ENCODE measurements around the gene CACNA1C.

Gene CACNA1C

DNA sequence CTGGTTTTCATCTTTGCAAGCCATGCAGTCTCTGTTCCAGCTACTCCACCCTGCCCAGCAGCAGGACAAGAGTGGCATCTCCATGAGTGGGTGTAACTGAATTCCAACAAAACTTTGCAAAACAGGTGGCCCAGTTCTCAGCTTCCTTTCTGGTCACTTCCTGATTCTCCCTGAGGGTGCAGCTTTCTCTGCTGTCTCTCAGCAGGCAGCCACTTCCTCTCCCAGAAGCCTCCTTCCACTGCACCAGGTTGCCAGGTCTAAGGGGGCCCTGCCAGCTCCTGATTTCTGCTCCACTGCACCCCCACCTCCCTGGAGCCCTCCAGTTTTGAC lies 400.9 kb downstream of the CACNA1C start:
- peak; percentile 2 to 62 (median 57) for DNase-seq
- H3K9me3 ChIP-seq (ENCODE audit: control extremely low read depth in 1 of 5, control insufficient read depth in 4 of 5, insufficient read depth in 2 of 5, low read depth in 1 of 5, low read length in 4 of 5) = no peaks in the 10 kb centered on the region
- H3K27ac ChIP-seq (ENCODE audit: insufficient read depth in 1 of 2, low read depth in 1 of 2, low read length in 2 of 2, poor library complexity in 1 of 2, severe bottlenecking in 2 of 2) = no peak overlapping the region
- no peaks in the 10 kb centered on the region for H3K27me3 ChIP-seq (replicated peaks in 2 of 5; ENCODE audit: control insufficient read depth in 4 of 5, insufficient read depth in 5 of 5, low read length in 4 of 5)
- ChIA-PET CTCF (interaction anchor here (0.8 to 1.4 kb wide), 3 partner anchors 8 to 123 kb away, joined by 3 to 6 read pairs (median 3); no protein-coding TSS in a partner anchor), POLR2A (interaction anchor here (0.5 kb wide), 1 partner anchor 373 kb away, joined by 3 read pairs; no protein-coding TSS in a partner anchor)
- H3K36me3 ChIP-seq (ENCODE audit: control insufficient read depth in 4 of 4, insufficient read depth in 4 of 4, low read length in 3 of 4) = no peaks in the 10 kb centered on the region
- H3K4me1 ChIP-seq (ENCODE audit: control extremely low read depth in 1 of 4, control insufficient read depth in 4 of 4, insufficient read depth in 4 of 4, low read length in 3 of 4) = peaks cover 0 to 34% (median 21%) of the 10 kb centered on the region in 4 experiments
- no peak overlapping the region for H3K4me3 ChIP-seq (ENCODE audit: control insufficient read depth in 1 of 7, extremely low read depth in 1 of 7, insufficient read depth in 4 of 7, low read depth in 2 of 7, low read length in 6 of 7)

DNA sequence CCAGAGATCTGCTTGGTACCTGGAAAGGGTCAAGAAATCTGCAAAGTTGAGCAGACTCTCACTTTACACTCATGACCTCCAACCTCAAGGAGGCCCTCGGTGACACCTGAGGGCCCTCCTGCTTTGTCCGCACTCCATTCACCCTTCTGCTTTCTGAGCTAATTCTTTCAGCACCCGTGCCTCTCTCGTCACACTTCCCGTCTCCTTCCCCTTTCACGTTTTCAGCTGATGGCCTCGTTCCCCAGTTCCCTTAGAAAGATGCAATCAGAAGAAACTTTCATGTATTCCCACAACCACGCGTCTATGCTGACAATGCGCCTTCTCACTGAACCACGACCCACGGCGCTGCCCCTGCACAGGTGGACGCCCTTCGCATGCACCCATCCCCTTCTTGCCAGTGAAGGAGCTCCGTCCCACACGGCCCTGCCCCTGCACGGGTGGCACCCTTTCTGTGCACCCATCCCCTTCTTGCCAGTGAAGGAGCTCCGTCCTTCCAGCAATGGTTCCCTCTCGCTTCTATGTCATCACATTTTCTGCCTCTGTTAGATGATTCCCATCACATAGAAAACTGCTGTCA lies 401.9 kb downstream of the CACNA1C start:
- Histone ChIP-seq H3K27ac (ENCODE audit: insufficient read depth in 1 of 2, low read depth in 1 of 2, low read length in 2 of 2, poor library complexity in 1 of 2, severe bottlenecking in 2 of 2) (no peak overlapping the region), H3K4me3 (ENCODE audit: control insufficient read depth in 1 of 7, extremely low read depth in 1 of 7, insufficient read depth in 4 of 7, low read depth in 2 of 7, low read length in 6 of 7) (no peak overlapping the region), H3K4me1 (ENCODE audit: control extremely low read depth in 1 of 4, control insufficient read depth in 4 of 4, insufficient read depth in 4 of 4, low read length in 3 of 4) (peaks cover 0 to 28% (median 15%) of the 10 kb centered on the region in 4 experiments), H3K36me3 (ENCODE audit: control insufficient read depth in 4 of 4, insufficient read depth in 4 of 4, low read length in 3 of 4) (no peaks in the 10 kb centered on the region), H3K9me3 (ENCODE audit: control extremely low read depth in 1 of 5, control insufficient read depth in 4 of 5, insufficient read depth in 2 of 5, low read depth in 1 of 5, low read length in 4 of 5) (no peaks in the 10 kb centered on the region), H3K27me3 (replicated peaks in 2 of 5; ENCODE audit: control insufficient read depth in 4 of 5, insufficient read depth in 5 of 5, low read length in 4 of 5) (no peaks in the 10 kb centered on the region)
- 85% methylated on average over 20 of the region's 20 CpGs for WGBS (ENCODE audit: insufficient coverage)
- POLR2A ChIA-PET = no interaction called here
- CTCF ChIA-PET = interaction anchor here (1.4 kb wide), 1 partner anchor 93 kb away, joined by 3 read pairs; no protein-coding TSS in a partner anchor
- DNase-seq = no peak

DNA sequence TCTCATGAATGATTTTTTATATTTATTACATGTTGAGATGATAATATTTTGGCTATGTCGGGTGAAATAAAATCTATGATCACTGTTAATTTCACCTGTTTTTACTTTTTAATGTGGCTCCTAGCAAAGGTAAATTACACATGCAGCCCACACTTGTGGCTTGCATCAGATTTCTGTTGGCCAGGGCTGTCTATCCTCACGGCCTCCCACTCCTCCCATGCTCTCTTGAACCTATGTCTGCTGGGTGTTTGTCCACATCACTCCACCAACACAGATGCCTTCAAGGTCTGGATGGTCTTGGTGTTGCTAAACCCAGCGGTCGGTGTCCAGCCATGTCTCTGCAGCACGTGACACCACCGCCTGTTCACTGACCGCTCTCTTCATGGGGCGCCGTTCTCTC lies 402.6 kb downstream of the CACNA1C start:
- no peak for DNase-seq
- no peaks in the 10 kb centered on the region for H3K36me3 ChIP-seq (ENCODE audit: control insufficient read depth in 4 of 4, insufficient read depth in 4 of 4, low read length in 3 of 4)
- POLR2A ChIA-PET = no interaction called here
- CTCF ChIA-PET = interaction anchor here (1.4 kb wide), 1 partner anchor 92 kb away, joined by 3 read pairs; no protein-coding TSS in a partner anchor
- 100% methylated on average over 8 of the region's 9 CpGs for WGBS (ENCODE audit: insufficient coverage)
- H3K4me1 ChIP-seq (ENCODE audit: control extremely low read depth in 1 of 4, control insufficient read depth in 4 of 4, insufficient read depth in 4 of 4, low read length in 3 of 4) = peaks cover 0 to 25% (median 12%) of the 10 kb centered on the region in 4 experiments
- H3K27me3 ChIP-seq (replicated peaks in 2 of 5; ENCODE audit: control insufficient read depth in 4 of 5, insufficient read depth in 5 of 5, low read length in 4 of 5) = no peaks in the 10 kb centered on the region
- H3K27ac ChIP-seq (ENCODE audit: insufficient read depth in 1 of 2, low read depth in 1 of 2, low read length in 2 of 2, poor library complexity in 1 of 2, severe bottlenecking in 2 of 2) = no peak overlapping the region
- H3K4me3 ChIP-seq (ENCODE audit: control insufficient read depth in 1 of 7, extremely low read depth in 1 of 7, insufficient read depth in 4 of 7, low read depth in 2 of 7, low read length in 6 of 7) = no peak overlapping the region
- H3K9me3 ChIP-seq (ENCODE audit: control extremely low read depth in 1 of 5, control insufficient read depth in 4 of 5, insufficient read depth in 2 of 5, low read depth in 1 of 5, low read length in 4 of 5) = no peaks in the 10 kb centered on the region

DNA sequence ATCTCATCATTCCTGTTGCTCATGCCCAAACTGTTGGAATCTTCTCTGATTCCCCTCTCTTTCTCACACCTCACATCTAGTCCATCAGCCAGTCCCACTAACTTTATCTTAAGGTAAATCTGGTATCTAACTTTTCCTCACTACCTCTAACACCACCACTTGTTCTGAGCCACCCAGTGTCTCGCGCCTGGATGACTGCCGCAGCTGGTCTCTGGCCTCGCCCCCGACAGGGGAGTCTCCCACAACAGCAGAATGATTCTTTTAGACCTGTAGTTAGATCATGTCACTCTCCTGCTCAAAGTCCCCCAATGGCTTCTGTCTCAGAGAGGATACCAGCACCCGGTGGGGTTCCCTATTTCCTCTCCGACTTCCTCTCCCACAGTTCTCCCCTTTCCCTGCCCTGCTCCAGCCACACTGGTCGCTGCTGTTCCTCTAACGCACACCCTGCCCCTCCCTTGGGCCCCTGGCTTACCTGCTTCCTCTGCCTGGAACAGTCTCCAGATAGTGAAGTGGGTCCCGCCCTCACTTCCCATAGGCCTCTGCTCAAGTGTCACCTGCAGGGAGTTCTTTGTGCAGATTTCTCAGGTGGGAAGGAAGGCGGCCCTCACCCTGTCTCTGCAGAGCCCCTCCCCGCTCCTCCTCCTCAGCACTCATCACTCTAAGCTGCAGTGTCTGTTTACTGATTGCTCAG lies 403.5 kb downstream of the CACNA1C start:
- Histone ChIP-seq H3K27me3 (replicated peaks in 2 of 5; ENCODE audit: control insufficient read depth in 4 of 5, insufficient read depth in 5 of 5, low read length in 4 of 5) (no peaks in the 10 kb centered on the region), H3K36me3 (ENCODE audit: control insufficient read depth in 4 of 4, insufficient read depth in 4 of 4, low read length in 3 of 4) (no peaks in the 10 kb centered on the region), H3K4me3 (ENCODE audit: control insufficient read depth in 1 of 7, extremely low read depth in 1 of 7, insufficient read depth in 4 of 7, low read depth in 2 of 7, low read length in 6 of 7) (no peak overlapping the region), H3K4me1 (ENCODE audit: control extremely low read depth in 1 of 4, control insufficient read depth in 4 of 4, insufficient read depth in 4 of 4, low read length in 3 of 4) (peaks cover 0 to 25% (median 12%) of the 10 kb centered on the region in 4 experiments), H3K27ac (ENCODE audit: insufficient read depth in 1 of 2, low read depth in 1 of 2, low read length in 2 of 2, poor library complexity in 1 of 2, severe bottlenecking in 2 of 2) (no peak overlapping the region), H3K9me3 (ENCODE audit: control extremely low read depth in 1 of 5, control insufficient read depth in 4 of 5, insufficient read depth in 2 of 5, low read depth in 1 of 5, low read length in 4 of 5) (no peaks in the 10 kb centered on the region)
- ChIA-PET CTCF (interaction anchor here (1.4 kb wide), 1 partner anchor 91 kb away, joined by 3 read pairs; no protein-coding TSS in a partner anchor), POLR2A (no interaction called here)
- DNase-seq = no peak
- WGBS (ENCODE audit: insufficient coverage) = 84% methylated on average over 10 of the region's 12 CpGs

DNA sequence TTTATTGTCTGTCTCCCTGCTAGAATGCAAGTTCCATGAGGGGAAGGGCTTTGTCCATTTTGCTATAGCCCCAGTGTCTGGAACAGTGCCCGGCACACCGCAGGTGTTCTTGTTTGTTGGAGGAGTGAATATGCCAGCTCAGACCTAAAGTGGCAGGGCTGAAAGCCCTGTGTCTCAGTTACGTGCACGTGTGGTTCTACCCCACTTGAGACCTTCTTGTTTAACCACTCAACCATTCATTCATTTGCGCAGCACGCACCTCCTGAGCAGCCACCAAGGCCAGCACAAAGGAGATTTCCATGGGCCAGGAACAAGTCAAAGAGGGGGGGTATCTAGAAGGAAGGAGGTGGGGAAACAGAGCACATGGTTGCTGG lies 404.0 kb downstream of the CACNA1C start:
- Histone ChIP-seq H3K4me3 (ENCODE audit: control insufficient read depth in 1 of 7, extremely low read depth in 1 of 7, insufficient read depth in 4 of 7, low read depth in 2 of 7, low read length in 6 of 7) (no peak overlapping the region), H3K4me1 (ENCODE audit: control extremely low read depth in 1 of 4, control insufficient read depth in 4 of 4, insufficient read depth in 4 of 4, low read length in 3 of 4) (peaks cover 0 to 25% (median 12%) of the 10 kb centered on the region in 4 experiments), H3K36me3 (ENCODE audit: control insufficient read depth in 4 of 4, insufficient read depth in 4 of 4, low read length in 3 of 4) (no peaks in the 10 kb centered on the region), H3K27me3 (replicated peaks in 2 of 5; ENCODE audit: control insufficient read depth in 4 of 5, insufficient read depth in 5 of 5, low read length in 4 of 5) (no peaks in the 10 kb centered on the region), H3K27ac (ENCODE audit: insufficient read depth in 1 of 2, low read depth in 1 of 2, low read length in 2 of 2, poor library complexity in 1 of 2, severe bottlenecking in 2 of 2) (no peak overlapping the region), H3K9me3 (ENCODE audit: control extremely low read depth in 1 of 5, control insufficient read depth in 4 of 5, insufficient read depth in 2 of 5, low read depth in 1 of 5, low read length in 4 of 5) (no peaks in the 10 kb centered on the region)
- ChIA-PET CTCF (no interaction called here), POLR2A (no interaction called here)
- WGBS (ENCODE audit: insufficient coverage) = 93% methylated on average over 2 of the region's 6 CpGs
- no peak for DNase-seq

DNA sequence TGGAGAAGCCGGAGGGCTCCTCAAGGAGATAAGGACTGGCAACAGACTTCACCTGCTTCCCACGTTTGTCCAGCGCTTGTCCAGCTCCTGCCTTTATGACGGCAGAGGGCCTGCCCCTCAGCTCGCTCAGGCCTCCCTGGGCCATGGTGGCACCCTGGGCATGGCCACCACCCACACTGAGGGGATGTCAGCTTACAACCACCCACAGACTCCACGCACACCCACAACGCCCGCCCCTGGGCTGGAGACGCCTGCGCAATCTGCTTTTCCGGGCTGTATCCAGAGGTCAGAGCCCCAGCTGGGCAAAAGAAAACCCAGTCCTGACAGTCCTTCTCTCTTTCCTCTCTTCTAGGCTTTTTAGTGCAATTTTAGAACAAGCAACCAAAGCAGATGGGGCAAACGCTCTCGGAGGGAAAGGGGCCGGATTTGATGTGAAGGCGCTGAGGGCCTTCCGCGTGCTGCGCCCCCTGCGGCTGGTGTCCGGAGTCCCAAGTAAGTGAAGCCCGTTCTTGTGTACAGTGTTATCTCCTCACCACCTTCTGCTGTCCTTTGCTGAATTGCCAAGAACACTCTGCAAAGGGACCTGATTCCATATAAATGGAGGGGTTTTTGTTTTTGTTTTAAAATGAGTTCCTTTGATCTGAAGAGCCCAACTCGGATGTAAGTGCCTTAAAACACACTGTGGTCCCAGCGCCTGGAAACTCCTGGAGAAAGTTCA lies 404.6 kb downstream of the CACNA1C start:
- DNase-seq = no peak
- ChIA-PET CTCF (no interaction called here), POLR2A (no interaction called here)
- H3K4me1 ChIP-seq (ENCODE audit: control extremely low read depth in 1 of 4, control insufficient read depth in 4 of 4, insufficient read depth in 4 of 4, low read length in 3 of 4) = peaks cover 0 to 25% (median 12%) of the 10 kb centered on the region in 4 experiments
- H3K27me3 ChIP-seq (replicated peaks in 2 of 5; ENCODE audit: control insufficient read depth in 4 of 5, insufficient read depth in 5 of 5, low read length in 4 of 5) = no peaks in the 10 kb centered on the region
- no peak overlapping the region for H3K4me3 ChIP-seq (ENCODE audit: control insufficient read depth in 1 of 7, extremely low read depth in 1 of 7, insufficient read depth in 4 of 7, low read depth in 2 of 7, low read length in 6 of 7)
- no peak overlapping the region for H3K27ac ChIP-seq (ENCODE audit: insufficient read depth in 1 of 2, low read depth in 1 of 2, low read length in 2 of 2, poor library complexity in 1 of 2, severe bottlenecking in 2 of 2)
- H3K9me3 ChIP-seq (ENCODE audit: control extremely low read depth in 1 of 5, control insufficient read depth in 4 of 5, insufficient read depth in 2 of 5, low read depth in 1 of 5, low read length in 4 of 5) = no peaks in the 10 kb centered on the region
- H3K36me3 ChIP-seq (ENCODE audit: control insufficient read depth in 4 of 4, insufficient read depth in 4 of 4, low read length in 3 of 4) = no peaks in the 10 kb centered on the region
- WGBS (ENCODE audit: insufficient coverage) = 98% methylated on average over 15 of the region's 23 CpGs

DNA sequence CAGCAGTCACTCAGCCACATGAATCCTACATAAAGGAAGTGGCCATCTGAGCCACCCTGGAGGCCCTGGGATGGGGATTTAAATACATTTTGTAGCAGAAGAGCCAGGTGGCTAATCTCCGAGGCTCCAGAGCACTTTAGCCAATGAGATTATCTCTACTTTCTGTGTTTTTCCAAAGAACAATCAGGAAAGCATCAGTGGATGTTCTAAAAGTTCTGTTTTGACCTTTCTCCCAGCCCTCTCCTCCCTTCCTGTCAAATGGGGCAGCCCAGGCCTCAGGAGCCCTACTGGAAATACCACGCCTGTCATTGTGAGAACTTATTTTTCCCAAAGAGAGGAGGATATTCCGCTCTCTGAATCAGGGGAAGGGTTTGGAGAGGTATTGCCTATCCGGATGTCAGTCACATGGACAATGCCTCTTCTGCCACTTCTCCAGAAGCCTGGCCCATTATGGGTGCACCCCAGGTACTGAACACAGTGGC lies 405.2 kb downstream of the CACNA1C start:
- Histone ChIP-seq H3K27me3 (replicated peaks in 2 of 5; ENCODE audit: control insufficient read depth in 4 of 5, insufficient read depth in 5 of 5, low read length in 4 of 5) (no peaks in the 10 kb centered on the region), H3K4me3 (ENCODE audit: control insufficient read depth in 1 of 7, extremely low read depth in 1 of 7, insufficient read depth in 4 of 7, low read depth in 2 of 7, low read length in 6 of 7) (no peak overlapping the region), H3K4me1 (ENCODE audit: control extremely low read depth in 1 of 4, control insufficient read depth in 4 of 4, insufficient read depth in 4 of 4, low read length in 3 of 4) (peaks cover 0 to 23% (median 12%) of the 10 kb centered on the region in 4 experiments), H3K36me3 (ENCODE audit: control insufficient read depth in 4 of 4, insufficient read depth in 4 of 4, low read length in 3 of 4) (no peaks in the 10 kb centered on the region), H3K9me3 (ENCODE audit: control extremely low read depth in 1 of 5, control insufficient read depth in 4 of 5, insufficient read depth in 2 of 5, low read depth in 1 of 5, low read length in 4 of 5) (no peaks in the 10 kb centered on the region), H3K27ac (ENCODE audit: insufficient read depth in 1 of 2, low read depth in 1 of 2, low read length in 2 of 2, poor library complexity in 1 of 2, severe bottlenecking in 2 of 2) (no peak overlapping the region)
- POLR2A ChIA-PET = no interaction called here
- CTCF ChIA-PET = no interaction called here
- WGBS (ENCODE audit: insufficient coverage) = 100% methylated on average over 2 of the region's 4 CpGs
- DNase-seq = no peak

Data from common myeloid progenitor, CD34-positive (primary cell).